Stimulated activated naive CD8-positive, alpha-beta T cell treated with anti-CD3 and anti-CD28 coated beads, Interleukin-15, Interleukin-2, amounts not matched to agents 100 ng/mL and 50 ng/mL, for 24 hours (primary cell): ENCODE data around the gene PIF1.
"Not testable (repeated sequence)": the region's sequence is repeated elsewhere in the genome, so short reads cannot be mapped to it uniquely, and the experiment has no call there.

Experiments used
- H3K27ac Mint-ChIP-seq: one replicate; pipeline ENCODE4 v1.8.0; 2021; ENCODE audit warnings: mild to moderate bottlenecking, mixed read lengths
- H3K27me3 Mint-ChIP-seq: one replicate; pipeline ENCODE4 v1.8.0; 2021; ENCODE audit warnings: mixed read lengths
- H3K36me3 Mint-ChIP-seq: one replicate; pipeline ENCODE4 v1.8.0; 2021; ENCODE audit warnings: low read depth, mixed read lengths
- H3K4me1 Mint-ChIP-seq: one replicate; pipeline ENCODE4 v1.8.0; 2021; ENCODE audit warnings: low read depth, mixed read lengths
- H3K4me3 Mint-ChIP-seq: one replicate; pipeline ENCODE4 v1.8.0; 2021; ENCODE audit warnings: mild to moderate bottlenecking, mixed read lengths
- H3K9me3 Mint-ChIP-seq: one replicate; pipeline ENCODE4 v1.8.0; 2021; ENCODE audit warnings: mixed read lengths

The PIF1 gene

GRCh38 chr15:64842096-64842939, 16.9 kb upstream of the PIF1 start:
- Mint-ChIP-seq H3K27me3 (no peaks in the 10 kb centered on the region), H3K27ac (peak overlapping the region; percentile 85), H3K4me1 (peaks cover 76% of the 10 kb centered on the region), H3K4me3 (peak overlapping the region; percentile 92), H3K36me3 (no peaks in the 10 kb centered on the region), H3K9me3 (no peaks in the 10 kb centered on the region)

GRCh38 chr15:64841344-64842095, 16.1 kb upstream of the PIF1 start, which contains the start of gene PLEKHO2:
PLEKHO2 (plus strand) TSS chr15:64841915; CDS start chr15:64842017, 102 bp downstream.
- H3K9me3 Mint-ChIP-seq: no peaks in the 10 kb centered on the region
- peak within 1 kb of the TSS; percentile 85 for H3K27ac Mint-ChIP-seq
- H3K4me1 Mint-ChIP-seq: peaks cover 73% of the 10 kb centered on the region
- H3K27me3 Mint-ChIP-seq: no peaks in the 10 kb centered on the region
- peak within 1 kb of the TSS; percentile 92 for H3K4me3 Mint-ChIP-seq
- no peaks in the 10 kb centered on the region for H3K36me3 Mint-ChIP-seq

GRCh38 chr15:64841060-64841343, 15.6 kb upstream of the PIF1 start:
- H3K9me3 Mint-ChIP-seq: no peaks in the 10 kb centered on the region
- H3K4me3 Mint-ChIP-seq: peak overlapping the region; percentile 92
- H3K36me3 Mint-ChIP-seq: no peaks in the 10 kb centered on the region
- no peaks in the 10 kb centered on the region for H3K27me3 Mint-ChIP-seq
- H3K27ac Mint-ChIP-seq: peak overlapping the region; percentile 49
- H3K4me1 Mint-ChIP-seq: peaks cover 74% of the 10 kb centered on the region

GRCh38 chr15:64837502-64837901, 12.1 kb upstream of the PIF1 start:
- no peaks in the 10 kb centered on the region for H3K36me3 Mint-ChIP-seq
- no peak overlapping the region for H3K4me3 Mint-ChIP-seq
- peaks cover 46% of the 10 kb centered on the region for H3K4me1 Mint-ChIP-seq
- no peaks in the 10 kb centered on the region for H3K9me3 Mint-ChIP-seq
- no peaks in the 10 kb centered on the region for H3K27me3 Mint-ChIP-seq
- no peak overlapping the region for H3K27ac Mint-ChIP-seq

GRCh38 chr15:64836023-64836536, 10.6 kb upstream of the PIF1 start:
- peak overlapping the region; percentile 40 for H3K27ac Mint-ChIP-seq
- no peaks in the 10 kb centered on the region for H3K36me3 Mint-ChIP-seq
- peaks cover 40% of the 10 kb centered on the region for H3K4me1 Mint-ChIP-seq
- peak overlapping the region; percentile 60 for H3K4me3 Mint-ChIP-seq
- H3K27me3 Mint-ChIP-seq: no peaks in the 10 kb centered on the region
- H3K9me3 Mint-ChIP-seq: no peaks in the 10 kb centered on the region

- no peak overlapping the region for H3K27ac Mint-ChIP-seq
- no peaks in the 10 kb centered on the region for H3K36me3 Mint-ChIP-seq
- H3K9me3 Mint-ChIP-seq: no peaks in the 10 kb centered on the region
- no peak overlapping the region for H3K4me3 Mint-ChIP-seq
- H3K27me3 Mint-ChIP-seq: no peaks in the 10 kb centered on the region
- peaks cover 29% of the 10 kb centered on the region for H3K4me1 Mint-ChIP-seq
Measured at GRCh38 chr15:64833690-64834089, 8.2 kb upstream of the PIF1 start.

- Mint-ChIP-seq H3K9me3 (no peaks in the 10 kb centered on the region), H3K4me3 (no peak overlapping the region), H3K27ac (no peak overlapping the region), H3K36me3 (no peaks in the 10 kb centered on the region), H3K4me1 (peaks cover 20% of the 10 kb centered on the region), H3K27me3 (no peaks in the 10 kb centered on the region)
Measured at GRCh38 chr15:64828985-64829384, 3.5 kb upstream of the PIF1 start.

GRCh38 chr15:64824929-64825430, 467 bp downstream of the PIF1 start:
- H3K27ac Mint-ChIP-seq: peak overlapping the region; percentile 76
- peaks cover 31% of the 10 kb centered on the region for H3K4me1 Mint-ChIP-seq
- H3K27me3 Mint-ChIP-seq: peaks cover 3% of the 10 kb centered on the region
- peaks cover 3% of the 10 kb centered on the region for H3K36me3 Mint-ChIP-seq
- H3K4me3 Mint-ChIP-seq: peak overlapping the region; percentile 90
- H3K9me3 Mint-ChIP-seq: no peaks in the 10 kb centered on the region

GRCh38 chr15:64816452-64816851, 9.0 kb downstream of the PIF1 start:
- Mint-ChIP-seq H3K4me1 (no peaks in the 10 kb centered on the region), H3K9me3 (no peaks in the 10 kb centered on the region), H3K4me3 (no peak overlapping the region), H3K36me3 (peaks cover 3% of the 10 kb centered on the region), H3K27me3 (no peaks in the 10 kb centered on the region), H3K27ac (no peak overlapping the region)

- H3K4me1 Mint-ChIP-seq, H3K4me3 Mint-ChIP-seq, H3K36me3 Mint-ChIP-seq, H3K9me3 Mint-ChIP-seq, H3K27me3 Mint-ChIP-seq, H3K27ac Mint-ChIP-seq: not testable (repeated sequence)
Measured at GRCh38 chr15:64814965-64815364, 10.5 kb downstream of the PIF1 start.

- H3K4me1 Mint-ChIP-seq, H3K9me3 Mint-ChIP-seq, H3K27ac Mint-ChIP-seq, H3K36me3 Mint-ChIP-seq, H3K4me3 Mint-ChIP-seq, H3K27me3 Mint-ChIP-seq: not testable (repeated sequence)
Measured at GRCh38 chr15:64814283-64814682, 11.2 kb downstream of the PIF1 start.

- H3K36me3 Mint-ChIP-seq: no peaks in the 10 kb centered on the region
- no peak overlapping the region for H3K27ac Mint-ChIP-seq
- no peak overlapping the region for H3K4me3 Mint-ChIP-seq
- H3K27me3 Mint-ChIP-seq: peaks cover 4% of the 10 kb centered on the region
- H3K9me3 Mint-ChIP-seq: no peaks in the 10 kb centered on the region
- no peaks in the 10 kb centered on the region for H3K4me1 Mint-ChIP-seq
Measured at GRCh38 chr15:64813075-64813474, 12.4 kb downstream of the PIF1 start.

GRCh38 chr15:64810497-64811326, 14.7 kb downstream of the PIF1 start:
- no peaks in the 10 kb centered on the region for H3K4me1 Mint-ChIP-seq
- H3K4me3 Mint-ChIP-seq: no peak overlapping the region
- H3K27ac Mint-ChIP-seq: no peak overlapping the region
- peaks cover 4% of the 10 kb centered on the region for H3K27me3 Mint-ChIP-seq
- no peaks in the 10 kb centered on the region for H3K36me3 Mint-ChIP-seq
- H3K9me3 Mint-ChIP-seq: no peaks in the 10 kb centered on the region

GRCh38 chr15:64809649-64810496, 15.6 kb downstream of the PIF1 start:
- Mint-ChIP-seq H3K36me3 (no peaks in the 10 kb centered on the region), H3K9me3 (no peaks in the 10 kb centered on the region), H3K27me3 (peaks cover 4% of the 10 kb centered on the region), H3K27ac (no peak overlapping the region), H3K4me1 (no peaks in the 10 kb centered on the region), H3K4me3 (no peak overlapping the region)
